ENCODE measurements around the gene FUT8.

GRCh38 chr14:65485516-65485915 is 73.0 kb downstream of the FUT8 start:
- TF ChIP-seq CTCF (IDR thresholded peaks at IDR 0.05) (no peak), POLR2A (IDR thresholded peaks at IDR 0.05) (no peak)
